B cell (primary cell): Measurements from ENCODE around the gene SERPINE2.

Source experiments
- EZH2 ChIP-seq: IDR thresholded peaks from 2 replicates; pipeline ENCODE4 v1.6.1; 2012; ENCODE audit warnings: borderline replicate concordance, low read depth, mild to moderate bottlenecking, moderate library complexity, low read length; ENCODE audit not compliant: insufficient read depth, poor library complexity, severe bottlenecking
- TF ChIP-seq, protein P1 (sequence below): fragments of 200-600 bp; IDR thresholded peaks from one replicate; pipeline ENCODE4 v1.8.0; 2022; ENCODE audit warnings: antibody characterized with exemption, mild to moderate bottlenecking

- TF ChIP-seq, protein P1, sequence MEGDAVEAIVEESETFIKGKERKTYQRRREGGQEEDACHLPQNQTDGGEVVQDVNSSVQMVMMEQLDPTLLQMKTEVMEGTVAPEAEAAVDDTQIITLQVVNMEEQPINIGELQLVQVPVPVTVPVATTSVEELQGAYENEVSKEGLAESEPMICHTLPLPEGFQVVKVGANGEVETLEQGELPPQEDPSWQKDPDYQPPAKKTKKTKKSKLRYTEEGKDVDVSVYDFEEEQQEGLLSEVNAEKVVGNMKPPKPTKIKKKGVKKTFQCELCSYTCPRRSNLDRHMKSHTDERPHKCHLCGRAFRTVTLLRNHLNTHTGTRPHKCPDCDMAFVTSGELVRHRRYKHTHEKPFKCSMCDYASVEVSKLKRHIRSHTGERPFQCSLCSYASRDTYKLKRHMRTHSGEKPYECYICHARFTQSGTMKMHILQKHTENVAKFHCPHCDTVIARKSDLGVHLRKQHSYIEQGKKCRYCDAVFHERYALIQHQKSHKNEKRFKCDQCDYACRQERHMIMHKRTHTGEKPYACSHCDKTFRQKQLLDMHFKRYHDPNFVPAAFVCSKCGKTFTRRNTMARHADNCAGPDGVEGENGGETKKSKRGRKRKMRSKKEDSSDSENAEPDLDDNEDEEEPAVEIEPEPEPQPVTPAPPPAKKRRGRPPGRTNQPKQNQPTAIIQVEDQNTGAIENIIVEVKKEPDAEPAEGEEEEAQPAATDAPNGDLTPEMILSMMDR = no peak
- no peak for TF ChIP-seq EZH2
Measured at GRCh38 chr2:223952280-223952968, 86.7 kb downstream of the SERPINE2 start.
